ENCODE results near the gene HOXA4.

The HOXA4 gene

DNA sequence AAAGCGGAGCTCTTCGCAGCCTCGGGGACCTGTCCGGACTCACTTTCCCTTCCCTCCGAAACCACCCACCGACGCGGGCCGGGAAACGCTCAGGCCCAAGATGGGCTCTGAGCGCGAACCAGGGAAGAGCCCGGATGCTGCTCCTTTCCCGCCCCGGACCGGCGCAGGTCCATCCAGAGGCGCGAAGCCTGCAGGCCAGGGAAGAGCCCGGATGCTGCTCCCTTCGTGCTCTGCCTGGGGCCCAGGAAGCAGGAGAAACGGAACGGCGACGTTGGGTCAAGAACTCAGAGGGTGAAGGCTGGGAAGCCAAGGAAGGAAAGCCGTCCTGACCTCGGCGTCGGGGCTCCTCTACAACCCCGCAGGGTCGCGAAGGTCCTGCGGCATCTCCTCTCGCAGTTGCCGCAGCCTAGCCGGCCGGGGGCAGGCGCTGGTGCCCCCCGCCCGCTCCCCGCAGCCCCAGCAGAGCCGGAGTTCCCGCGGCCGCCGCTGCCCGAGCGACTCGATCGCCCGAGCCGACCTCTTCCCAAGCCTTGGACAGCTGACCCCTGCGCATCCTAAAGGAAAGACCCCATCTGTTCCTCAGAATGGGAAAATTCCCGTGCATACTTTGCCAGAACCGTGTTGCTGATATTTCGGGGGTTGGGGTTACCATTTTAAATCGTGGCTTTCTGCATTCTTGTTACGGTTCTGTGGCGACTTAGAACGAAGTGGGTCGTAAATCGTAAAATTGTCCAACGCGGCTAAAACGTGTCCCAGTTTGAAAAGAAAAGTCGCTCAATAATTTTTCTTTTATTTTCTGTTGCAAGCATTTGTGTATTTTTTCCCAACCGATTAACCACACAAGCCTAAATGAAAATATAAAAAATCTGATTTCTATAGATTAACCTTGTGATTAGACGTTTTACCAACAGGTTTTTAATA, 42.3 kb downstream of the HOXA4 start:
- DNase-seq, result no peak

DNA sequence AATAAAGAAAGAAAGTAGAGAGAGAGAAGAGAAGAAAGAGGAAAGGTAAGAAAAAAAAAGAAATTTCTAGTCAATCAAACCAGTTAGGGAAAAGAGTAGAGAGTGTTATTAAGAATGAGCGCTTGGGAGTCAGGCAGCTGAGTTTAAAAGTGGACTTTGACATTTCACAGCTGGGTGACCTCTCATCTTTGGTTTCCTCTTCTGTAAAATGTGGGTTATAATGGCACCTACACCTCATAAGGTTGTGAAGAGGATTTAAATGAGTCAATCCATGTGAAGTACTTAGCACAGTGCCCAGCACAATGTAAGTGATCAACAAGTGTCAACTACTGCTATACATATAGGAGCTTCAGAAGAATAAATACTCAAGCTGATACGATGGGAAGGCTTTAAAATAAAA, 46.9 kb downstream of the HOXA4 start:
- no peak for DNase-seq

GRCh38 chr7:27082171-27082570, 48.4 kb downstream of the HOXA4 start:
- no peak for DNase-seq

GRCh38 chr7:27080844-27081436, 49.6 kb downstream of the HOXA4 start:
- DNase-seq, result no peak

DNA sequence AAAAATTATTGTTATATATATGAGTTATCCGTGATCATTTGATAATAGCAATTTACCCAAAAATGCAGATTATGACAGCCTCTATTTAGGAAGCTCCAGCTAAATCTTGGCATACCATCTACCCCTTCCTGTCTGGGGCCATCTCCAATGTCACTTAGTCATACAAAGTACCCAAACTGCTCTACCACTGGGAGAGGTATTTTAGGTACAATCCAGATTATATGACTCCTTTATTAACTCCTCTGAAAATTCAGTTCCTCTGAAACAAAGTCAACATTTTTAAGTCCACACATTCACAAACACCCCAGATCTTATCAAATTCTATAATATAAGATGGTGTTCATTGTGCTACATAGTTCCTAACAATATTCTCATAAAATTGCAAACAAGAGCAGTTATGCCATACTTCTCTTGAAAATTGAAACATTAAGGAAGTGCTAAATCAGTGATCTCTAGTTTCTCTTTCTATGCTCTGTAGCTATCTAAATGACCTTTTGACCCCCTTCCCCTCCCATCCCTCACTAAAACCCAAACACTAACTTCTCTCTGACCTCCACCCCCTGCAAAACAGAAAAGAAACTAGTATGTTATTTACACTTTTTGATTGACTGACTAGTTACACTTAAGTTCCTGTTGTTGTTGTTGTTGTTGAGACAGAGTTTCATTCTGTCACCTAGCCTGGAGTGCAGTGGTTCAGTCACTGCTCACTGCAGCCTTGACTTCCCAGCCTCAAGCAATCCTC, 51.2 kb downstream of the HOXA4 start:
- DNase-seq, result no peak

GRCh38 chr7:27078616-27079233, 51.8 kb downstream of the HOXA4 start:
- DNase-seq, result no peak

Data from activated naive CD4-positive, alpha-beta T cell (primary cell).